HepG2 (cell line): ENCODE data around the gene DCAKD. TPM values are rescaled to one million over a fixed set of nuclear protein-coding genes. Genes with fewer than 3 reads are reported as not detected.

Source experiments
- HNRNPLL ChIP-seq: fragments of 200-400 bp; formaldehyde crosslinking; IDR thresholded peaks from 2 replicates; pipeline ENCODE4 v1.6.1; 2017; ENCODE audit warnings: mild to moderate bottlenecking, low read depth, low read length; ENCODE audit not compliant: poor library complexity, severe bottlenecking
- KDM5B ChIP-seq: sonication (generic); formaldehyde crosslinking; IDR thresholded peaks from 2 replicates; pipeline ENCODE4 v1.4.0; 2020; ENCODE audit warnings: missing genetic modification reagents, mild to moderate bottlenecking, borderline replicate concordance
- PREB ChIP-seq: sonication (generic); formaldehyde crosslinking; IDR thresholded peaks from 2 replicates; pipeline ENCODE4 v1.4.0; 2020; ENCODE audit warnings: missing genetic modification reagents
- REPIN1 ChIP-seq: sonication (generic); formaldehyde crosslinking; IDR thresholded peaks from 2 replicates; pipeline ENCODE4 v1.8.0; 2022; ENCODE audit warnings: missing genetic modification reagents, low read depth, mild to moderate bottlenecking, borderline replicate concordance
- ZBTB7B ChIP-seq: sonication (generic); formaldehyde crosslinking; IDR thresholded peaks from 2 replicates; pipeline ENCODE4 v1.4.0; 2020; ENCODE audit warnings: missing genetic modification reagents
- ZFAT ChIP-seq: sonication (generic); formaldehyde crosslinking; conservative IDR thresholded peaks from 2 replicates; pipeline ENCODE4 v1.8.1; 2023; ENCODE audit warnings: missing genetic modification reagents, inconsistent platforms
- ZIK1 ChIP-seq: sonication (generic); formaldehyde crosslinking; IDR thresholded peaks from 2 replicates; pipeline ENCODE4 v1.5.0; 2020; ENCODE audit warnings: mild to moderate bottlenecking, low read depth, missing genetic modification reagents, borderline replicate concordance
- ZNF160 ChIP-seq: sonication (generic); formaldehyde crosslinking; IDR thresholded peaks from 2 replicates; pipeline ENCODE4 v1.8.0; 2022; ENCODE audit warnings: mild to moderate bottlenecking, inconsistent platforms, missing genetic modification reagents
- ZNF33B ChIP-seq: sonication (generic); formaldehyde crosslinking; IDR thresholded peaks from 2 replicates; pipeline ENCODE4 v1.5.1; 2020; ENCODE audit warnings: mild to moderate bottlenecking, missing genetic modification reagents
- ZNF570 ChIP-seq: sonication (generic); formaldehyde crosslinking; IDR thresholded peaks from 2 replicates; pipeline ENCODE4 v1.4.0; 2020; ENCODE audit warnings: mild to moderate bottlenecking, missing genetic modification reagents, borderline replicate concordance
- ZNF770 ChIP-seq: sonication (generic); formaldehyde crosslinking; IDR thresholded peaks from 2 replicates; pipeline ENCODE4 v1.5.0; 2020; ENCODE audit warnings: mild to moderate bottlenecking, missing genetic modification reagents
- polyA plus RNA-seq, 8 experiments: library from polyadenylated mRNA; depleted of rRNA in 3 of 8; stranded (reverse) in 7 of 8; unstranded in 1 of 8; fragments of >200 nt; fragmentation: Illumina TruSeq in 4 of 8; extraction: Trizol in 4 of 8; gene quantifications; 2 replicates each; pipeline versions ENCODE4 v1.2.1 to v1.2.3, GENCODE V29; 2011 to 2016; ENCODE audit warnings: low read depth in 4 of 8, missing spikeins in 1 of 8, mixed read lengths in 1 of 8; ENCODE audit not compliant: insufficient read depth in 1 of 8
- total RNA-seq, 5 experiments: library from RNA; depleted of rRNA; stranded (reverse); fragments of >200 nt; fragmentation: Illumina TruSeq; extraction: Trizol; gene quantifications; 2 replicates each; pipeline ENCODE4 v1.2.3, GENCODE V29; 2016; ENCODE audit warnings: low read depth in 1 of 5
- TF ChIP-seq, protein P1 (sequence below): fragments of 450-650 bp; IDR thresholded peaks from 2 replicates; pipeline ENCODE4 v1.6.1; 2016
- TF ChIP-seq, protein P2 (sequence below): fragments of 450-650 bp; IDR thresholded peaks from 2 replicates; pipeline ENCODE4 v1.6.1; 2017

The DCAKD gene
- total and polyA plus RNA-seq, 2 of the 13 experiments (the other 11 are each of a cell fraction or from before 2014, with no cell fraction given), result 25.9 to 29.2 TPM

GRCh38 chr17:45091778-45092425 lies 40.5 kb upstream of the DCAKD start (continued):
- TF ChIP-seq ZNF770 (CRISPR knock-in tag) (0 out of 2 replicates have a peak, but pooled peaks have one; percentile 6), ZNF160 (CRISPR knock-in tag) (no peak), ZIK1 (no peak), KDM5B (CRISPR knock-in tag) (no peak), HNRNPLL (no peak), PREB (no peak), ZNF570 (no peak), ZBTB7B (CRISPR knock-in tag) (no peak), REPIN1 (no peak), ZFAT (CRISPR knock-in tag) (no peak), ZNF33B (no peak)
- TF ChIP-seq, protein P1, sequence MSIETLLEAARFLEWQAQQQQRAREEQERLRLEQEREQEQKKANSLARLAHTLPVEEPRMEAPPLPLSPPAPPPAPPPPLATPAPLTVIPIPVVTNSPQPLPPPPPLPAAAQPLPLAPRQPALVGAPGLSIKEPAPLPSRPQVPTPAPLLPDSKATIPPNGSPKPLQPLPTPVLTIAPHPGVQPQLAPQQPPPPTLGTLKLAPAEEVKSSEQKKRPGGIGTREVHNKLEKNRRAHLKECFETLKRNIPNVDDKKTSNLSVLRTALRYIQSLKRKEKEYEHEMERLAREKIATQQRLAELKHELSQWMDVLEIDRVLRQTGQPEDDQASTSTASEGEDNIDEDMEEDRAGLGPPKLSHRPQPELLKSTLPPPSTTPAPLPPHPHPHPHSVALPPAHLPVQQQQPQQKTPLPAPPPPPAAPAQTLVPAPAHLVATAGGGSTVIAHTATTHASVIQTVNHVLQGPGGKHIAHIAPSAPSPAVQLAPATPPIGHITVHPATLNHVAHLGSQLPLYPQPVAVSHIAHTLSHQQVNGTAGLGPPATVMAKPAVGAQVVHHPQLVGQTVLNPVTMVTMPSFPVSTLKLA, result peak; percentile 38; the same call in 1 of the 2 replicates
- TF ChIP-seq, protein P2, sequence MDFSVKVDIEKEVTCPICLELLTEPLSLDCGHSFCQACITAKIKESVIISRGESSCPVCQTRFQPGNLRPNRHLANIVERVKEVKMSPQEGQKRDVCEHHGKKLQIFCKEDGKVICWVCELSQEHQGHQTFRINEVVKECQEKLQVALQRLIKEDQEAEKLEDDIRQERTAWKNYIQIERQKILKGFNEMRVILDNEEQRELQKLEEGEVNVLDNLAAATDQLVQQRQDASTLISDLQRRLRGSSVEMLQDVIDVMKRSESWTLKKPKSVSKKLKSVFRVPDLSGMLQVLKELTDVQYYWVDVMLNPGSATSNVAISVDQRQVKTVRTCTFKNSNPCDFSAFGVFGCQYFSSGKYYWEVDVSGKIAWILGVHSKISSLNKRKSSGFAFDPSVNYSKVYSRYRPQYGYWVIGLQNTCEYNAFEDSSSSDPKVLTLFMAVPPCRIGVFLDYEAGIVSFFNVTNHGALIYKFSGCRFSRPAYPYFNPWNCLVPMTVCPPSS, result no peak
- TF ChIP-seq, all 625 proteins: peak for 17
